Stimulated activated naive B cell treated with anti-CD40 and anti-IgM and Interleukin-4, amounts not matched to agents 10 μg/mL and 1 μg/mL and 100 μg/mL, for 72 hours (primary cell): Measurements from ENCODE around the gene GPC3.
"Not testable (repeated sequence)": the region's sequence is repeated elsewhere in the genome, so short reads cannot be mapped to it uniquely, and the experiment has no call there.

Experiments
- ATAC-seq, 2 donors: fragments of 150-1000 bp; cut with Tn5 transposase; replicated peaks; 2 replicates each; pipeline ENCODE4 v1.10.0; 2021; ENCODE audit warnings: moderate library complexity in 1 of 2
- DNase-seq: peaks from one replicate; pipeline ENCODE4 v3.0.0; 2021
- H3K27ac Mint-ChIP-seq: one replicate; pipeline ENCODE4 v1.8.0; 2022; ENCODE audit warnings: mild to moderate bottlenecking, mixed read lengths
- H3K27me3 Mint-ChIP-seq, 2 donors: one replicate each; pipeline ENCODE4 v1.8.0; 2022; ENCODE audit warnings: mixed read lengths in 2 of 2
- H3K36me3 Mint-ChIP-seq, 2 donors: one replicate each; pipeline ENCODE4 v1.8.0; 2022; ENCODE audit warnings: mixed read lengths in 2 of 2, mild to moderate bottlenecking in 1 of 2
- H3K4me1 Mint-ChIP-seq, 2 donors: one replicate each; pipeline ENCODE4 v1.8.0; 2022; ENCODE audit warnings: mixed read lengths in 2 of 2, mild to moderate bottlenecking in 1 of 2
- H3K4me3 Mint-ChIP-seq, 2 donors: one replicate each; pipeline ENCODE4 v1.8.0; 2022; ENCODE audit warnings: mild to moderate bottlenecking in 2 of 2, mixed read lengths in 2 of 2, moderate library complexity in 1 of 2
- H3K9me3 Mint-ChIP-seq, 2 donors: one replicate each; pipeline ENCODE4 v1.8.0; 2022; ENCODE audit warnings: mixed read lengths in 2 of 2, mild to moderate bottlenecking in 1 of 2

The GPC3 gene

DNA sequence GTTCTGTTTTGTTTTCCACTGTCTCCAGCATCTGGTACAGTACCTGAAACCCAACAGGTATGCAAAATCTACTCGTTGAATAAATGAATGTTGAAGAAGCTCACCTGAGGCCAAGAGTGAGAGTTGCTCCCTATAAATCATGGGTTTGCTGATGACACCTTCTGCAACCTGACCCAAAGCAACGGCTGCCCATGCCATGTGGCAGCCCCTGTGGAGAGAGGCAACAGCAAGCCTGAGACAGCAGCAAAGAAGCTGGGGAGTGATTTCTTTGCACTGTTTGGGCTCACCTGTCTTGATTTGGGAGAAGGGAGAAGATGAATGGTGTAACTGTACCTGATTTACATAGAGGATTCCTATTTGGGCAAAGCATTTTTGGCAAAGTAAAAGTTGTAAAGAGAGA is 450.3 kb downstream of the GPC3 start:
- H3K9me3 Mint-ChIP-seq: no peaks in the 10 kb centered on the region
- no peak overlapping the region for H3K27ac Mint-ChIP-seq
- no peak overlapping the region for H3K4me3 Mint-ChIP-seq
- H3K36me3 Mint-ChIP-seq: no peaks in the 10 kb centered on the region
- H3K27me3 Mint-ChIP-seq: peaks cover 0 to 3% of the 10 kb centered on the region in 2 donors
- no peaks in the 10 kb centered on the region for H3K4me1 Mint-ChIP-seq
- ATAC-seq: no peak
- no peak for DNase-seq

GRCh38 chrX:133534172-133534571 is 451.2 kb downstream of the GPC3 start:
- H3K4me1 Mint-ChIP-seq: no peaks in the 10 kb centered on the region
- H3K4me3 Mint-ChIP-seq: no peak overlapping the region
- H3K27me3 Mint-ChIP-seq: peaks cover 0 to 3% of the 10 kb centered on the region in 2 donors
- no peaks in the 10 kb centered on the region for H3K36me3 Mint-ChIP-seq
- no peak overlapping the region for H3K27ac Mint-ChIP-seq
- ATAC-seq (no peak), DNase-seq (no peak)
- no peaks in the 10 kb centered on the region for H3K9me3 Mint-ChIP-seq

DNA sequence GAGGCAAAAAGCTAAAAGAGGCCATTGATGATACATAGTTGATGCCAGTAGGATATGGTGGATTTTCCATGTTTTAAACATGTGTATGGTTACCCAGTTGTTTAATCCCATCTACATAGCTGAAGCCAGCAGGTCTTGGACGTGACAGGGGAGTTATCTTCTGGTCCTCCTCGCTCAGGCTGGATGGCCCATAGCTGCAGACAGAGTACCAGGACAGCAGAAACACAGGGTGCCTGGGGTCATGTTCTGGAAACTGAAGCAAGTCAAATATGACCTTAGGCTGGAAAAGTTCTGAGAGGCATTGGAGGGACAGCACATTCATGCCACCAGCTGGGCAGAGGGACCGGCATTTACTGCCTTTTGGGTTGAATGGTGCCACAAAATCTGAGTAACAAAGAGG is 452.1 kb downstream of the GPC3 start:
- Mint-ChIP-seq H3K9me3 (no peaks in the 10 kb centered on the region), H3K4me1 (no peaks in the 10 kb centered on the region), H3K36me3 (no peaks in the 10 kb centered on the region), H3K4me3 (no peak overlapping the region), H3K27me3 (peaks cover 0 to 3% of the 10 kb centered on the region in 2 donors), H3K27ac (no peak overlapping the region)
- DNase-seq: no peak
- no peak for ATAC-seq

GRCh38 chrX:133530960-133531359 is 454.4 kb downstream of the GPC3 start:
- ATAC-seq: no peak
- Mint-ChIP-seq H3K9me3 (no peaks in the 10 kb centered on the region), H3K36me3 (no peaks in the 10 kb centered on the region), H3K27me3 (peaks cover 0 to 3% of the 10 kb centered on the region in 2 donors), H3K27ac (no peak overlapping the region), H3K4me3 (no peak overlapping the region), H3K4me1 (no peaks in the 10 kb centered on the region)
- no peak for DNase-seq

DNA sequence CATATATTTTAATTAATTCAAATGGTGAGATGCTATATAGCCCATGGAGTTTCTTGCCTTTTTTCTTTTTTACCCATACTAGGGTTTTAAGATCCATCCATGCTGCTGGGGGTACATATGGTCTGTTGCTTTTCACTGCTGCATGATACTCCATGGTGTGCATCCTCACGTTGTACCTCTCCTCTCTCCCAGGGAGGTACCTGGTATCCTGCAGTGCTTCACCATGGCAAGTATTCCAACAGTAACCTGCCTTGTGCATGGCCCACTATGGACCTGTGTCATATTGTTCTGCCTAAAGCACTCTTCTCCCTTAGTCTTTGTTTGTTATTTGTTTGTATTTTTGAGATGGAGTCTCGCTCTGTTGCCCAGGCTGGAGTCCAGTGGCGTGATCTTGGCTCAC is 455.8 kb downstream of the GPC3 start:
- DNase-seq (no peak), ATAC-seq (no peak)
- Mint-ChIP-seq H3K4me3 (no peak overlapping the region), H3K9me3 (no peaks in the 10 kb centered on the region), H3K36me3 (no peaks in the 10 kb centered on the region), H3K4me1 (no peaks in the 10 kb centered on the region), H3K27me3 (no peaks in the 10 kb centered on the region), H3K27ac (no peak overlapping the region)

DNA sequence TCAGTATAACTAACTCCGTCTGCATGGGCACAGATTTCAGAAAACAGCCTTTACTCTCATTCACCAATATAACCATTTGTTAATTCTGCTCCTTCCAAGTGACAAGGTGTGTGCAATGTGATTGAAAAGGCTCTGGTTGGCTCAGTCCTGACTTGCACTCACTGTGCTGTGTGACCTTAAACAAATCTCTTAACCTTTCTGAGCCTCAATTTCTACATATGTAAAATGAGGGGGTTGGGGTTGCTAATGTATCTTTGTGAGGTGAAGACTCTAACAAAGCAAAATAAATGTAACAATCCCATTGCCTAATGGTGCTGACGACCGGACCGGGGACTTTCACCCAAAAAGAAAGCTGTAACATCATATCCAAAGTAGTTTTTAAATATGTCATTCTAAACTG is 457.6 kb downstream of the GPC3 start:
- H3K36me3 Mint-ChIP-seq: no peaks in the 10 kb centered on the region
- H3K9me3 Mint-ChIP-seq: no peaks in the 10 kb centered on the region
- H3K4me3 Mint-ChIP-seq: no peak overlapping the region
- H3K27me3 Mint-ChIP-seq: no peaks in the 10 kb centered on the region
- ATAC-seq (no peak), DNase-seq (no peak)
- H3K4me1 Mint-ChIP-seq: no peaks in the 10 kb centered on the region
- H3K27ac Mint-ChIP-seq: no peak overlapping the region

GRCh38 chrX:133527415-133527814 is 458.0 kb downstream of the GPC3 start:
- Mint-ChIP-seq H3K4me1 (no peaks in the 10 kb centered on the region), H3K36me3 (no peaks in the 10 kb centered on the region), H3K9me3 (no peaks in the 10 kb centered on the region), H3K27ac (no peak overlapping the region), H3K4me3 (no peak overlapping the region), H3K27me3 (no peaks in the 10 kb centered on the region)
- DNase-seq (no peak), ATAC-seq (no peak)

- H3K9me3 Mint-ChIP-seq, H3K36me3 Mint-ChIP-seq, H3K27me3 Mint-ChIP-seq, H3K4me3 Mint-ChIP-seq, ATAC-seq, DNase-seq, H3K4me1 Mint-ChIP-seq, H3K27ac Mint-ChIP-seq: not testable (repeated sequence)
Observed at GRCh38 chrX:133526773-133527172, 458.6 kb downstream of the GPC3 start.

DNA sequence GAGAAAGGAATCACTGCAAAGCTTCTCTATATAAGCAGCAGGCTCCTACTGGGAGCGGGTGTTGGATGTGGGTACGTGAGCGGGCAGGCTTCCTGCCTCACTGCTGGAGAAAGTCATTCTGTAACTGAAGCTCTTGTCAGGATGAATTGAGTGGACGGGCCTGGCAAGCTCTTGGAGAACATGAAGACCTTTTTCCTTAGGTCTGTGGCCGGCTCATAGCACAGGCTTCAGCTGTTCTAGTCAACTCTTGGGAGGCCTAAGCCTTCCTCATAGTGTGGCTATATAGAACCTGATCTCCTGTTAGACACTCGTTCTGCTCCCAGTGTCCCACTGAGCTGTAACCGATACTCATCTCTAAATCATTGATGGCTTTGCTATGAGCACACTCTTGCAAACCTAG is 461.9 kb downstream of the GPC3 start:
- H3K4me1 Mint-ChIP-seq: no peaks in the 10 kb centered on the region
- H3K9me3 Mint-ChIP-seq: no peaks in the 10 kb centered on the region
- no peak for DNase-seq
- H3K4me3 Mint-ChIP-seq: no peak overlapping the region
- H3K36me3 Mint-ChIP-seq: no peaks in the 10 kb centered on the region
- no peak overlapping the region for H3K27ac Mint-ChIP-seq
- no peak for ATAC-seq
- H3K27me3 Mint-ChIP-seq: peaks cover 0 to 3% of the 10 kb centered on the region in 2 donors

GRCh38 chrX:133523081-133523487 is 462.3 kb downstream of the GPC3 start:
- H3K4me1 Mint-ChIP-seq: no peaks in the 10 kb centered on the region
- peaks cover 0 to 3% of the 10 kb centered on the region in 2 donors for H3K27me3 Mint-ChIP-seq
- no peak for ATAC-seq
- DNase-seq: no peak
- no peaks in the 10 kb centered on the region for H3K36me3 Mint-ChIP-seq
- no peak overlapping the region for H3K27ac Mint-ChIP-seq
- no peaks in the 10 kb centered on the region for H3K9me3 Mint-ChIP-seq
- H3K4me3 Mint-ChIP-seq: no peak overlapping the region

DNA sequence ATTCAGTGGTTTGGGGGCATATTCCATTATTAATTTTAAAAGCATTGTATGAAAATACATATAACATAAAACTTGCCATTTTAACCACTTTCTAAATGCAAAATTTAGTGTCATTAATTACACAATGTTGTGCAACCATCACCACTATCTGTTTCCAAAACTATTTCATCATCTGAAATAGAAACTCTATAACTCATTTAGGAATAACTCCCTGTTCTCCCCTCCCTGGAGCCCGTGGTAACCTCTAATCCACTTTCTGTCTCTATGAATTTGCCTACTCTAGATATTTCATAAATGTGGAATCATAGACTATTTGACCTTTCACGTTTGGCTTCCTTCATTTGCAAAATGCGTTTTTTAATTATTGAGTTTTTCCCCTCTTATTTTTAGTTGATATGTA is 468.7 kb downstream of the GPC3 start:
- no peaks in the 10 kb centered on the region for H3K36me3 Mint-ChIP-seq
- ATAC-seq (no peak), DNase-seq (no peak)
- no peaks in the 10 kb centered on the region for H3K9me3 Mint-ChIP-seq
- peaks cover 0 to 3% of the 10 kb centered on the region in 2 donors for H3K27me3 Mint-ChIP-seq
- H3K4me3 Mint-ChIP-seq: no peak overlapping the region
- H3K4me1 Mint-ChIP-seq: no peaks in the 10 kb centered on the region
- H3K27ac Mint-ChIP-seq: no peak overlapping the region

- Mint-ChIP-seq H3K27ac (no peak overlapping the region), H3K36me3 (no peaks in the 10 kb centered on the region)
Observed at GRCh38 chrX:133514486-133514885, 470.9 kb downstream of the GPC3 start.

DNA sequence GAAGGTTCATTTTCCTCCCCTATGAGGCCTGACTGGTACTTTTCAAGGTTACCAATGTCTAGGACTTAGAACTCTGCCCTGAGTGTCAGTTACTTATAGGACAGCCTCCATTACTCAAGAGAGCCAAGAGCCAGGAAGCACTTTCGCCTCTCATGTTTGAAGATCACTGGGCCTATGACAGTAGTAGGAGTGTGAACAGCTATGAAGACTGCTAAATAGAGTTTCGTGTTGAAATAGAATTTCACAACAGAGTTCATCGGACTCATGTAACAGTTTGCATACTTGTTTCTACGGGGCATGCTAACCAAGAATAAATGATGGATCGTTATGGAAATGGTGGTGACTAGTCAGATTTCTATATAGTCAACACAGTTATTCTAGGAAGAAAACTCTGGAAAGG is 472.3 kb downstream of the GPC3 start:
- Mint-ChIP-seq H3K27ac (no peak overlapping the region), H3K9me3 (no peaks in the 10 kb centered on the region), H3K4me3 (no peak overlapping the region), H3K4me1 (no peaks in the 10 kb centered on the region), H3K36me3 (no peaks in the 10 kb centered on the region), H3K27me3 (no peaks in the 10 kb centered on the region)
- ATAC-seq: no peak
- DNase-seq: no peak

More at GRCh38 chrX:133514486-133514885, 470.9 kb downstream of the GPC3 start:
- Mint-ChIP-seq H3K4me1 (no peaks in the 10 kb centered on the region), H3K9me3 (no peaks in the 10 kb centered on the region), H3K27me3 (no peaks in the 10 kb centered on the region), H3K4me3 (no peak overlapping the region)
- DNase-seq: no peak
- no peak for ATAC-seq

DNA sequence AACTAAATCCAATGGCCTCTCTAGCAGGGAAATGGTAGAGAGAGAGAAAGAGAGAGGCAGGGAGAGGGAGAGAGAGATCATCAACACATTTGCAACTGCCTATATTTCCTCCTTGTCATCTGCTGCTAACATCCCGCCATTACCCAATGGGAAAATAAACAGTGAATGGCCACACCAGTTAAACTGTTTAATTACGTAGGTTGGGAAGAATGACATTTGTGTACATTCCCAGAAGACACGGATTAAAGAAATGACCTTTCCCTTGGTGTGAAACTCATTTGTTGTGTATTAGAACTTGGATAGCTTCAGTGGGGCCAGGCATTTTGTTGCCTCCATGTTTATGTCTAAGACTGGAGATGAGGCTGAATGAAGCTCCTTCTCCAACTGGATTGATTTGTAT is 474.4 kb downstream of the GPC3 start:
- Mint-ChIP-seq H3K4me1 (no peaks in the 10 kb centered on the region), H3K27ac (no peak overlapping the region), H3K36me3 (no peaks in the 10 kb centered on the region), H3K9me3 (peaks cover 0 to 2% of the 10 kb centered on the region in 2 donors), H3K27me3 (no peaks in the 10 kb centered on the region), H3K4me3 (no peak overlapping the region)
- DNase-seq (no peak), ATAC-seq (no peak)

- H3K27ac Mint-ChIP-seq: no peak overlapping the region
- H3K4me3 Mint-ChIP-seq: no peak overlapping the region
- peaks cover 0 to 13% of the 10 kb centered on the region in 2 donors for H3K27me3 Mint-ChIP-seq
- DNase-seq: no peak
- no peaks in the 10 kb centered on the region for H3K36me3 Mint-ChIP-seq
- no peak for ATAC-seq
- H3K9me3 Mint-ChIP-seq: no peaks in the 10 kb centered on the region
- no peaks in the 10 kb centered on the region for H3K4me1 Mint-ChIP-seq
Observed at GRCh38 chrX:133497356-133497755, 488.0 kb downstream of the GPC3 start.
